Glutamatergic neuron (in vitro differentiated cells): ENCODE results near the gene CCDC90B. TPM values are rescaled to one million over a fixed set of nuclear protein-coding genes. Genes with fewer than 3 reads are reported as not detected.

Experiments
- DNase-seq: peaks from one replicate; pipeline ENCODE4 v3.0.0; 2022
- H3K27ac Mint-ChIP-seq: one replicate; pipeline ENCODE4 v1.8.0; 2020; ENCODE audit warnings: mild to moderate bottlenecking, mixed read lengths, inconsistent platforms; ENCODE audit not compliant: unreplicated experiment
- H3K27me3 Mint-ChIP-seq: one replicate; pipeline ENCODE4 v1.8.0; 2020; ENCODE audit warnings: mild to moderate bottlenecking, moderate library complexity, mixed read lengths, inconsistent platforms; ENCODE audit not compliant: unreplicated experiment
- H3K36me3 Mint-ChIP-seq: one replicate; pipeline ENCODE4 v1.8.0; 2020; ENCODE audit warnings: mild to moderate bottlenecking, mixed read lengths, inconsistent platforms; ENCODE audit not compliant: unreplicated experiment
- H3K4me1 Mint-ChIP-seq: one replicate; pipeline ENCODE4 v1.8.0; 2020; ENCODE audit warnings: mild to moderate bottlenecking, low read depth, mixed read lengths, inconsistent platforms; ENCODE audit not compliant: unreplicated experiment
- H3K4me3 Mint-ChIP-seq: one replicate; pipeline ENCODE4 v1.8.0; 2020; ENCODE audit warnings: mild to moderate bottlenecking, mixed read lengths, inconsistent platforms; ENCODE audit not compliant: unreplicated experiment
- H3K9me3 Mint-ChIP-seq: one replicate; pipeline ENCODE4 v1.8.0; 2020; ENCODE audit warnings: mild to moderate bottlenecking, moderate library complexity, mixed read lengths, inconsistent platforms; ENCODE audit not compliant: unreplicated experiment
- total RNA-seq: library from RNA; stranded (reverse); fragmentation: NEBNext Ultra II Directional; extraction: Animal tissue kit (Norgen Biotek cat#: 25700); gene quantifications from one replicate; pipeline ENCODE4 v1.2.1, GENCODE V29; 2021; ENCODE audit not compliant: unreplicated experiment
- TF ChIP-seq, protein P1 (sequence below): fragments of 200-600 bp; sonication (generic); IDR thresholded peaks from one replicate; pipeline ENCODE4 v1.5.0; 2021; ENCODE audit not compliant: partially characterized antibody, unreplicated experiment

CCDC90B gene
- total RNA-seq, 1 donor from 2014 or later: 61.3 TPM

DNA sequence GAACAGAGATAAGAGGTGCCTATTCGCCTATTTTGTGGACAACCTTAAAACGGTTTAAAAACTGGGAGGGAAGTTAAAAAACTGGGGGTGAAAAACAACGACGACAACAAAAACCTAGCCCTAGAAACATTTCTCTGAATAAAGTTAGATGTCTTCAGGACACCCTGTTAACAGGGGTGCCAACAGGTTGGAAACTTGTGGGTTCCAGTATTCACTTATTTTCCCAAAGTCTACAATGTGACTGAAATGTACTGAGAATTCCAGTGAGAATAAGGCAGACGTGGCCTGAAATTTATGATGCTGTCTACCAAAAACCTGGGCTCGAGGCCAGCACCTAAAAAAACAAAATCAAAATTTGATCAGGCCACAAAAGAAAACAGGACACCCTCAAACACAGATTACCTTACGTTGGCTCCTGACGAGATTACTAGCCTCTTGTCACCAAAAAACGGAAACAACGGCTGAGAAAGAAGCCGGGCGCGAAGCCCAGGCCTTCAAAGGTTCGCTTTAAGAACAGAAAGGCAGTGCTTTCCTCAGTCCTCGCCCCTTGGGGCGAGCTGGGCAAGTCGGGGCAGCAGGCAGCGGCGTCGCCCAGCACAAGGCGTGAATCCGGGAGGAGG is 906 bp downstream of the CCDC90B start:
- H3K27ac Mint-ChIP-seq: peak overlapping the region; percentile 92
- H3K27me3 Mint-ChIP-seq: no peaks in the 10 kb centered on the region
- peaks cover 8% of the 10 kb centered on the region for H3K4me1 Mint-ChIP-seq
- TF ChIP-seq, protein P1, sequence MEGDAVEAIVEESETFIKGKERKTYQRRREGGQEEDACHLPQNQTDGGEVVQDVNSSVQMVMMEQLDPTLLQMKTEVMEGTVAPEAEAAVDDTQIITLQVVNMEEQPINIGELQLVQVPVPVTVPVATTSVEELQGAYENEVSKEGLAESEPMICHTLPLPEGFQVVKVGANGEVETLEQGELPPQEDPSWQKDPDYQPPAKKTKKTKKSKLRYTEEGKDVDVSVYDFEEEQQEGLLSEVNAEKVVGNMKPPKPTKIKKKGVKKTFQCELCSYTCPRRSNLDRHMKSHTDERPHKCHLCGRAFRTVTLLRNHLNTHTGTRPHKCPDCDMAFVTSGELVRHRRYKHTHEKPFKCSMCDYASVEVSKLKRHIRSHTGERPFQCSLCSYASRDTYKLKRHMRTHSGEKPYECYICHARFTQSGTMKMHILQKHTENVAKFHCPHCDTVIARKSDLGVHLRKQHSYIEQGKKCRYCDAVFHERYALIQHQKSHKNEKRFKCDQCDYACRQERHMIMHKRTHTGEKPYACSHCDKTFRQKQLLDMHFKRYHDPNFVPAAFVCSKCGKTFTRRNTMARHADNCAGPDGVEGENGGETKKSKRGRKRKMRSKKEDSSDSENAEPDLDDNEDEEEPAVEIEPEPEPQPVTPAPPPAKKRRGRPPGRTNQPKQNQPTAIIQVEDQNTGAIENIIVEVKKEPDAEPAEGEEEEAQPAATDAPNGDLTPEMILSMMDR: no peak
- H3K36me3 Mint-ChIP-seq: no peaks in the 10 kb centered on the region
- DNase-seq: no peak
- H3K4me3 Mint-ChIP-seq: peak overlapping the region; percentile 94
- H3K9me3 Mint-ChIP-seq: peaks cover 8% of the 10 kb centered on the region

DNA sequence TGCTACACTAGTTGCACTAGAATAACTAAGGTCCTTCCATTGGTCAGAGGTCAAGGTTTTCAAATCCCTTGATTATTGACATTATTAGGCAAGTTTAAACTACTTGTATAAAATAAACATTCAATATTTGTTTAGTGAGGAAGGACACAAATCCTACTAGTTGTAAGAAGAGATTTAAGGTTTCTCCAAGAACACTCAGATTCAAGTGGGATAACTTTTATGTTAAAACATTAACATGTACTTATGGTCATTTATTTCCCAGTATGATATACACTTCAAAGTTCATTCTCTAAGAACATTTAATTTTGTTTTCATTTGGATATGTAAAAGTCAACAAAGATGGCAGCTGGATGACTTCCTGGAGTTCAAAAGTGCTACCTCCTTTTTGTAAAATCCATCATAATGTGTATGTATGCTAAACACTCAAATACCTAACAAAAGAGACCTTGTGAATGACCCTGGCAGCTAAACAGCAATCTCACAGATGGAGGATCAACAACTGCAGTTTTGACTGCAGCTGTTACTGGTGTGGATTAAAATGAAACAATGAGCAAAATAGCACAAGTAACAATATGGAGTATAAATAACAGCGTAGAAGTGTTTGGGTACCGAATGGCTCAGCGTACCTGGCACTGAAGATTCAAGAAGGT is 1.5 kb downstream of the CCDC90B start:
- Mint-ChIP-seq H3K4me3 (peak overlapping the region; percentile 94), H3K27ac (peak overlapping the region; percentile 92), H3K27me3 (no peaks in the 10 kb centered on the region), H3K4me1 (peaks cover 8% of the 10 kb centered on the region), H3K36me3 (no peaks in the 10 kb centered on the region), H3K9me3 (peaks cover 8% of the 10 kb centered on the region)
- no peak for DNase-seq
- TF ChIP-seq, protein P1: no peak

DNA sequence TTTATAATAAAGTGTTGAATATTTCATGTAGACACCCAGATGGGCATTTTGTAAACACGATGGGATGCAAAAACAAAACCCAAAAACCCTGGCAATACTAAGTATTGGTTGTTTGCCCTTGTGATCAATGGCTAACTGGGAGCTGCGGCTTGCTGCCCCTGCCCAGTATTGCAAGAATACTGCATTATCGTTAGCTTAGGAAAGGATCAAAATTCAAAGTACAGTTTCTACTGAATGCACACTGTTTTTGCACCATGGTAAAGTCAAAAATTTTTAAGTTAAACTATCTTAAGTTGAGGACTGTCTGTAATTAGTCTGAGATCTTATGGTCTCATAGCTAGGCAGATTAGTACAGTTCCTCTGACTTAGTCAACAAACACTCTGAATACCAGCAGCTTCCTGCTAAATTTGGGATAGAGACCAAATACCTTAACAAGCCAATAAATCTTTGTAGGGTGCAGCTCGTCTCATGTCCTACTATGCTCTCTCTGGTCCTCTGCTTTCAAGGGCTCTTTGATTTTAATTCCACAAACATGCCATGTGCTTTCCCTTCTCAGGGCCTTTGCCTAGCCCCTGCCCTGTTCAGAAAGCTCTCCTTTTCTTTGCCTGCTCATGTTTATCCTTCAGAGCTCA is 4.0 kb downstream of the CCDC90B start:
- Mint-ChIP-seq H3K9me3 (peaks cover 8% of the 10 kb centered on the region), H3K27me3 (no peaks in the 10 kb centered on the region), H3K4me1 (peaks cover 8% of the 10 kb centered on the region), H3K36me3 (no peaks in the 10 kb centered on the region), H3K27ac (no peak overlapping the region), H3K4me3 (peak overlapping the region; percentile 47)
- DNase-seq: no peak
- TF ChIP-seq, protein P1: no peak

DNA sequence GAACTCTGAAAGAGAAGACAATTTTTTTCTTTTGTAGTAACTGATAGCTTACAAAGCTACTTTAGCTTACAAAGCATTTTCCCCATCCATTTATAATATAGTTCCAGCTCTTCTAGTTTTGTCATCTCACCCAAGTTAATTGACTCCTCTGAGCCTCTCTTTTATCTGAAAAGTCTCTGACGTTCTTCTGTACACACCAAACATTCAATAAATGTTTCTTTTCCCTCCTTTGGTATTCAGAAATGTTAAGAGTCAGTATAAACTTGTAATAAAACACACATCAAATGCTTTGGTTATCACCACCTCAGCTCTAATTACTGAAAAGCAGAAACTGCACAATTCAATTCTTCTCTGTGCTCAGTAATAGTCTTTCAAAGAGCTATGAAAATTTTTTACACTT is 5.9 kb downstream of the CCDC90B start:
- H3K27ac Mint-ChIP-seq: no peak overlapping the region
- no peak for DNase-seq
- H3K9me3 Mint-ChIP-seq: no peaks in the 10 kb centered on the region
- H3K27me3 Mint-ChIP-seq: no peaks in the 10 kb centered on the region
- H3K4me1 Mint-ChIP-seq: peaks cover 8% of the 10 kb centered on the region
- TF ChIP-seq, protein P1: no peak
- H3K36me3 Mint-ChIP-seq: no peaks in the 10 kb centered on the region
- H3K4me3 Mint-ChIP-seq: no peak overlapping the region

DNA sequence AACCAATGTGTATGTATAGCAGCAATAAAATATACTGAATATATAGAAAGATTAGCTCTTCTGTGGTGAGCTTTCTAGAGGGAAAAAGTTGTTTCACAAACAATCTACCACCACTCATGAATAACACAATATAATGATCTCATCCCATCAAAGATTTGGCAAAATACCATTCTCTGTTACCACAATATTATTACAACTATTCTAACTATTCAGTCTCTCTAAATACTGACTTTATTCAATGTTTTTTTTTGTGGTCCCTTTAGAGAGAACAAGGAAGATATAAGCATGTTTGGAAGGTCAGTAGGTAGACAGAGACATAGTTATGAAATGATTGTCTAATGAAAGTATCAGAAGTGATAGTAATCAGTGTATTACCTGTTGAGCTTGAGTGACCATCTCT is 7.8 kb downstream of the CCDC90B start:
- Mint-ChIP-seq H3K27ac (no peak overlapping the region), H3K27me3 (no peaks in the 10 kb centered on the region), H3K9me3 (no peaks in the 10 kb centered on the region), H3K36me3 (no peaks in the 10 kb centered on the region), H3K4me3 (no peak overlapping the region), H3K4me1 (peaks cover 5% of the 10 kb centered on the region)
- DNase-seq: no peak
- TF ChIP-seq, protein P1: no peak
